Transverse colon (tissue), 4 donors: ENCODE results near the gene MAF.

Experiments used
- EP300 ChIP-seq: sonication (generic); formaldehyde crosslinking; IDR thresholded peaks from one replicate; pipeline ENCODE4 v1.6.1; 2017; ENCODE audit warnings: antibody characterized with exemption, low read depth
- POLR2A ChIP-seq: fragments of 450-650 bp; IDR thresholded peaks from one replicate; pipeline ENCODE4 v1.6.1; 2016; ENCODE audit warnings: antibody characterized with exemption, mild to moderate bottlenecking, moderate library complexity
- POLR2AphosphoS5 ChIP-seq, 3 donors: sonication (generic); formaldehyde crosslinking; IDR thresholded peaks; one replicate each; pipeline ENCODE4 v1.6.1; 2016; ENCODE audit warnings: antibody characterized with exemption in 3 of 3
- TF ChIP-seq, protein P1 (sequence below), 5 experiments: fragments of 200-600 bp in 3 of 5; fragments of 450-650 bp in 2 of 5; sonication (generic) in 3 of 5; IDR thresholded peaks; 1 replicate in 2 of 5; 2 replicates in 3 of 5; pipeline ENCODE4 v1.5.1; 2016 to 2017; ENCODE audit warnings: antibody characterized with exemption in 5 of 5, inconsistent platforms in 3 of 5, mild to moderate bottlenecking in 2 of 5, moderate library complexity in 1 of 5

- TF ChIP-seq POLR2A (no peak), POLR2AphosphoS5 (IDR thresholded peaks at IDR 0.05) (no peak), EP300 (no peak)
- TF ChIP-seq, protein P1, sequence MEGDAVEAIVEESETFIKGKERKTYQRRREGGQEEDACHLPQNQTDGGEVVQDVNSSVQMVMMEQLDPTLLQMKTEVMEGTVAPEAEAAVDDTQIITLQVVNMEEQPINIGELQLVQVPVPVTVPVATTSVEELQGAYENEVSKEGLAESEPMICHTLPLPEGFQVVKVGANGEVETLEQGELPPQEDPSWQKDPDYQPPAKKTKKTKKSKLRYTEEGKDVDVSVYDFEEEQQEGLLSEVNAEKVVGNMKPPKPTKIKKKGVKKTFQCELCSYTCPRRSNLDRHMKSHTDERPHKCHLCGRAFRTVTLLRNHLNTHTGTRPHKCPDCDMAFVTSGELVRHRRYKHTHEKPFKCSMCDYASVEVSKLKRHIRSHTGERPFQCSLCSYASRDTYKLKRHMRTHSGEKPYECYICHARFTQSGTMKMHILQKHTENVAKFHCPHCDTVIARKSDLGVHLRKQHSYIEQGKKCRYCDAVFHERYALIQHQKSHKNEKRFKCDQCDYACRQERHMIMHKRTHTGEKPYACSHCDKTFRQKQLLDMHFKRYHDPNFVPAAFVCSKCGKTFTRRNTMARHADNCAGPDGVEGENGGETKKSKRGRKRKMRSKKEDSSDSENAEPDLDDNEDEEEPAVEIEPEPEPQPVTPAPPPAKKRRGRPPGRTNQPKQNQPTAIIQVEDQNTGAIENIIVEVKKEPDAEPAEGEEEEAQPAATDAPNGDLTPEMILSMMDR (IDR thresholded peaks at IDR 0.05), result no peak
Measured at GRCh38 chr16:79587296-79587695, 13.2 kb downstream of the MAF start.
